ENCODE results near the gene FILIP1L.
"Not testable (repeated sequence)": the region's sequence is repeated elsewhere in the genome, so short reads cannot be mapped to it uniquely, and the experiment has no call there.

Gene FILIP1L

GRCh38 chr3:100069472-100069871, 44.8 kb downstream of the FILIP1L start:
- Histone ChIP-seq H3K4me3 (ENCODE audit: low read length) (no peak overlapping the region), H3K4me2 (ENCODE audit: low read length) (no peak overlapping the region), H3K4me1 (ENCODE audit: control insufficient read depth, insufficient read depth, low read length) (no peaks in the 10 kb centered on the region), H3K9me3 (replicated peaks; ENCODE audit: low read length) (no peaks in the 10 kb centered on the region), H3K36me3 (ENCODE audit: insufficient read depth, low read length) (no peaks in the 10 kb centered on the region), H3K9ac (ENCODE audit: low read depth, low read length) (no peak overlapping the region), H3K27me3 (ENCODE audit: control insufficient read depth, insufficient read depth, low read length) (no peaks in the 10 kb centered on the region)

GRCh38 chr3:100068826-100069225, 45.5 kb downstream of the FILIP1L start:
- Histone ChIP-seq H3K4me3 (ENCODE audit: low read length) (no peak overlapping the region), H3K4me2 (ENCODE audit: low read length) (no peak overlapping the region), H3K9ac (ENCODE audit: low read depth, low read length) (no peak overlapping the region), H3K36me3 (ENCODE audit: insufficient read depth, low read length) (no peaks in the 10 kb centered on the region), H3K27me3 (ENCODE audit: control insufficient read depth, insufficient read depth, low read length) (no peaks in the 10 kb centered on the region), H3K9me3 (replicated peaks; ENCODE audit: low read length) (no peaks in the 10 kb centered on the region), H3K4me1 (ENCODE audit: control insufficient read depth, insufficient read depth, low read length) (no peaks in the 10 kb centered on the region)

- Histone ChIP-seq H3K4me3 (ENCODE audit: low read length) (no peak overlapping the region), H3K27me3 (ENCODE audit: control insufficient read depth, insufficient read depth, low read length) (no peaks in the 10 kb centered on the region), H3K4me2 (ENCODE audit: low read length) (no peak overlapping the region), H3K4me1 (ENCODE audit: control insufficient read depth, insufficient read depth, low read length) (no peaks in the 10 kb centered on the region), H3K9me3 (replicated peaks; ENCODE audit: low read length) (no peaks in the 10 kb centered on the region), H3K36me3 (ENCODE audit: insufficient read depth, low read length) (no peaks in the 10 kb centered on the region), H3K9ac (ENCODE audit: low read depth, low read length) (no peak overlapping the region)
Measured at GRCh38 chr3:100067589-100067988, 46.7 kb downstream of the FILIP1L start.

GRCh38 chr3:100063929-100064461, 50.3 kb downstream of the FILIP1L start:
- H3K4me1 ChIP-seq (ENCODE audit: control insufficient read depth, insufficient read depth, low read length), result no peaks in the 10 kb centered on the region
- no peak overlapping the region for H3K4me3 ChIP-seq (ENCODE audit: low read length)
- H3K9ac ChIP-seq (ENCODE audit: low read depth, low read length), result no peak overlapping the region
- no peaks in the 10 kb centered on the region for H3K36me3 ChIP-seq (ENCODE audit: insufficient read depth, low read length)
- H3K27me3 ChIP-seq (ENCODE audit: control insufficient read depth, insufficient read depth, low read length), result no peaks in the 10 kb centered on the region
- no peaks in the 10 kb centered on the region for H3K9me3 ChIP-seq (replicated peaks; ENCODE audit: low read length)
- no peak overlapping the region for H3K4me2 ChIP-seq (ENCODE audit: low read length)

GRCh38 chr3:100062665-100063064, 51.6 kb downstream of the FILIP1L start:
- Histone ChIP-seq H3K36me3 (ENCODE audit: insufficient read depth, low read length) (no peaks in the 10 kb centered on the region), H3K27me3 (ENCODE audit: control insufficient read depth, insufficient read depth, low read length) (no peaks in the 10 kb centered on the region), H3K4me2 (ENCODE audit: low read length) (no peak overlapping the region), H3K9ac (ENCODE audit: low read depth, low read length) (no peak overlapping the region), H3K4me1 (ENCODE audit: control insufficient read depth, insufficient read depth, low read length) (no peaks in the 10 kb centered on the region), H3K9me3 (replicated peaks; ENCODE audit: low read length) (no peaks in the 10 kb centered on the region), H3K4me3 (ENCODE audit: low read length) (no peak overlapping the region)

GRCh38 chr3:100060685-100061484, 53.4 kb downstream of the FILIP1L start:
- no peak overlapping the region for H3K4me2 ChIP-seq (ENCODE audit: low read length)
- no peaks in the 10 kb centered on the region for H3K4me1 ChIP-seq (ENCODE audit: control insufficient read depth, insufficient read depth, low read length)
- H3K9ac ChIP-seq (ENCODE audit: low read depth, low read length), result no peak overlapping the region
- no peak overlapping the region for H3K4me3 ChIP-seq (ENCODE audit: low read length)
- H3K27me3 ChIP-seq (ENCODE audit: control insufficient read depth, insufficient read depth, low read length), result no peaks in the 10 kb centered on the region
- no peaks in the 10 kb centered on the region for H3K9me3 ChIP-seq (replicated peaks; ENCODE audit: low read length)
- H3K36me3 ChIP-seq (ENCODE audit: insufficient read depth, low read length), result no peaks in the 10 kb centered on the region

- no peak overlapping the region for H3K4me2 ChIP-seq (ENCODE audit: low read length)
- H3K4me3 ChIP-seq (ENCODE audit: low read length), result no peak overlapping the region
- no peaks in the 10 kb centered on the region for H3K9me3 ChIP-seq (replicated peaks; ENCODE audit: low read length)
- no peak overlapping the region for H3K9ac ChIP-seq (ENCODE audit: low read depth, low read length)
- H3K4me1 ChIP-seq (ENCODE audit: control insufficient read depth, insufficient read depth, low read length), result no peaks in the 10 kb centered on the region
- no peaks in the 10 kb centered on the region for H3K36me3 ChIP-seq (ENCODE audit: insufficient read depth, low read length)
- H3K27me3 ChIP-seq (ENCODE audit: control insufficient read depth, insufficient read depth, low read length), result no peaks in the 10 kb centered on the region
Measured at GRCh38 chr3:100059472-100059871, 54.8 kb downstream of the FILIP1L start.

GRCh38 chr3:100057716-100058575, 56.4 kb downstream of the FILIP1L start:
- H3K9me3 ChIP-seq (replicated peaks; ENCODE audit: low read length), result no peaks in the 10 kb centered on the region
- no peak overlapping the region for H3K9ac ChIP-seq (ENCODE audit: low read depth, low read length)
- no peaks in the 10 kb centered on the region for H3K36me3 ChIP-seq (ENCODE audit: insufficient read depth, low read length)
- no peak overlapping the region for H3K4me3 ChIP-seq (ENCODE audit: low read length)
- H3K4me2 ChIP-seq (ENCODE audit: low read length), result no peak overlapping the region
- no peaks in the 10 kb centered on the region for H3K27me3 ChIP-seq (ENCODE audit: control insufficient read depth, insufficient read depth, low read length)
- no peaks in the 10 kb centered on the region for H3K4me1 ChIP-seq (ENCODE audit: control insufficient read depth, insufficient read depth, low read length)

GRCh38 chr3:100053951-100054620, 60.2 kb downstream of the FILIP1L start:
- no peak overlapping the region for H3K4me3 ChIP-seq (ENCODE audit: low read length)
- H3K4me1 ChIP-seq (ENCODE audit: control insufficient read depth, insufficient read depth, low read length), result no peaks in the 10 kb centered on the region
- peaks cover 8% of the 10 kb centered on the region for H3K27me3 ChIP-seq (ENCODE audit: control insufficient read depth, insufficient read depth, low read length)
- H3K4me2 ChIP-seq (ENCODE audit: low read length), result no peak overlapping the region
- no peaks in the 10 kb centered on the region for H3K9me3 ChIP-seq (replicated peaks; ENCODE audit: low read length)
- no peak overlapping the region for H3K9ac ChIP-seq (ENCODE audit: low read depth, low read length)
- no peaks in the 10 kb centered on the region for H3K36me3 ChIP-seq (ENCODE audit: insufficient read depth, low read length)

GRCh38 chr3:100051513-100051912, 62.8 kb downstream of the FILIP1L start:
- Histone ChIP-seq H3K4me1 (ENCODE audit: control insufficient read depth, insufficient read depth, low read length) (peaks cover 16% of the 10 kb centered on the region), H3K27me3 (ENCODE audit: control insufficient read depth, insufficient read depth, low read length) (peaks cover 16% of the 10 kb centered on the region)
- H3K9ac ChIP-seq (ENCODE audit: low read depth, low read length); H3K4me3 ChIP-seq (ENCODE audit: low read length); H3K36me3 ChIP-seq (ENCODE audit: insufficient read depth, low read length); H3K9me3 ChIP-seq (replicated peaks; ENCODE audit: low read length); H3K4me2 ChIP-seq (ENCODE audit: low read length): not testable (repeated sequence)

GRCh38 chr3:100048248-100048647, 66.1 kb downstream of the FILIP1L start:
- H3K4me1 ChIP-seq (ENCODE audit: control insufficient read depth, insufficient read depth, low read length), result peaks cover 28% of the 10 kb centered on the region
- no peaks in the 10 kb centered on the region for H3K36me3 ChIP-seq (ENCODE audit: insufficient read depth, low read length)
- peaks cover 16% of the 10 kb centered on the region for H3K27me3 ChIP-seq (ENCODE audit: control insufficient read depth, insufficient read depth, low read length)
- H3K9me3 ChIP-seq (replicated peaks; ENCODE audit: low read length), result no peaks in the 10 kb centered on the region
- H3K9ac ChIP-seq (ENCODE audit: low read depth, low read length), result no peak overlapping the region
- no peak overlapping the region for H3K4me3 ChIP-seq (ENCODE audit: low read length)
- no peak overlapping the region for H3K4me2 ChIP-seq (ENCODE audit: low read length)
